ENCODE data around the gene MRGPRD. TPM values are rescaled to one million over a fixed set of nuclear protein-coding genes. Genes with fewer than 3 reads are reported as not detected.

Gene MRGPRD
- total RNA-seq, 1 experiment from 2014 or later = not detected

DNA sequence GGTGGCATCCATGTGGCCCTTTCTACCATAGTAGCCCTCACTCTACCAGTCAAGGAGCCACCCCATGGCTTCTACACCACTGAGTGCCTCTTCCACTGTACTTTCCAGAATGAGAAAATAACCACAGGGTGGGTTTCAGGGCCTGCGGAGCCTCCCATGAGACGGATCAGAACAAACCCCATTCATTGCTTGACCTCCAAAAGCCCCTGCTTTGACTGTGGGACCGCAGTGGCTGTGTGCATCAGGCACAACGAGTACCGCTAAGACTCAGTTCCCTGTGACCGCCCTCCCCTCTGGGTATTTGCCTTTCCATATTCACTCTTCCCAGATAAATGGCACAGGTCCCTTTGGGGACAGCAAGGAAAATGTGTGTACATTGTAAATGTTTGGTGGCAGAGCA, 43.7 kb upstream of the MRGPRD start:
- no peaks in the 10 kb centered on the region for H3F3A ChIP-seq (ENCODE audit: insufficient read depth, low read depth)
- CTCF ChIA-PET = interaction anchor here (0.7 kb wide), 1 partner anchor 20 kb away, joined by 4 read pairs; no protein-coding TSS in a partner anchor
- no peaks in the 10 kb centered on the region for H4K20me1 ChIP-seq (ENCODE audit: insufficient read depth)
- no peaks in the 10 kb centered on the region for H3K79me2 ChIP-seq (ENCODE audit: low read depth)
- intact Hi-C loops (cut with micrococcal nuclease; ENCODE audit: unreplicated experiment) = no loop called here
- H3K9me3 ChIP-seq (ENCODE audit: insufficient read depth, low read depth) = no peaks in the 10 kb centered on the region
- no peak overlapping the region for H2AFZ ChIP-seq
- POLR2A ChIA-PET (ENCODE audit: unreplicated experiment) = no interaction called here
- no TSS peak for BruUV-seq (replicated peaks)
- H3K9me2 ChIP-seq (ENCODE audit: insufficient read depth) = no peaks in the 10 kb centered on the region
- no peak for DNase-seq
- H3K4me3 ChIP-seq = no peak overlapping the region
- H3K4me1 ChIP-seq (replicated peaks; ENCODE audit: insufficient read depth) = no peaks in the 10 kb centered on the region
- H3K4me2 ChIP-seq = no peak overlapping the region
- TF ChIP-seq, protein P1, sequence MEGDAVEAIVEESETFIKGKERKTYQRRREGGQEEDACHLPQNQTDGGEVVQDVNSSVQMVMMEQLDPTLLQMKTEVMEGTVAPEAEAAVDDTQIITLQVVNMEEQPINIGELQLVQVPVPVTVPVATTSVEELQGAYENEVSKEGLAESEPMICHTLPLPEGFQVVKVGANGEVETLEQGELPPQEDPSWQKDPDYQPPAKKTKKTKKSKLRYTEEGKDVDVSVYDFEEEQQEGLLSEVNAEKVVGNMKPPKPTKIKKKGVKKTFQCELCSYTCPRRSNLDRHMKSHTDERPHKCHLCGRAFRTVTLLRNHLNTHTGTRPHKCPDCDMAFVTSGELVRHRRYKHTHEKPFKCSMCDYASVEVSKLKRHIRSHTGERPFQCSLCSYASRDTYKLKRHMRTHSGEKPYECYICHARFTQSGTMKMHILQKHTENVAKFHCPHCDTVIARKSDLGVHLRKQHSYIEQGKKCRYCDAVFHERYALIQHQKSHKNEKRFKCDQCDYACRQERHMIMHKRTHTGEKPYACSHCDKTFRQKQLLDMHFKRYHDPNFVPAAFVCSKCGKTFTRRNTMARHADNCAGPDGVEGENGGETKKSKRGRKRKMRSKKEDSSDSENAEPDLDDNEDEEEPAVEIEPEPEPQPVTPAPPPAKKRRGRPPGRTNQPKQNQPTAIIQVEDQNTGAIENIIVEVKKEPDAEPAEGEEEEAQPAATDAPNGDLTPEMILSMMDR (conservative IDR thresholded peaks at IDR 0.05) = no peak
- TF ChIP-seq EZH2 (IDR thresholded peaks at IDR 0.05; ENCODE audit: low read depth) = no peak
- no peak overlapping the region for H3K27ac ChIP-seq
- H3K36me3 ChIP-seq (ENCODE audit: low read depth) = no peaks in the 10 kb centered on the region
- H3K27me3 ChIP-seq (ENCODE audit: insufficient read depth, low read depth) = no peaks in the 10 kb centered on the region

DNA sequence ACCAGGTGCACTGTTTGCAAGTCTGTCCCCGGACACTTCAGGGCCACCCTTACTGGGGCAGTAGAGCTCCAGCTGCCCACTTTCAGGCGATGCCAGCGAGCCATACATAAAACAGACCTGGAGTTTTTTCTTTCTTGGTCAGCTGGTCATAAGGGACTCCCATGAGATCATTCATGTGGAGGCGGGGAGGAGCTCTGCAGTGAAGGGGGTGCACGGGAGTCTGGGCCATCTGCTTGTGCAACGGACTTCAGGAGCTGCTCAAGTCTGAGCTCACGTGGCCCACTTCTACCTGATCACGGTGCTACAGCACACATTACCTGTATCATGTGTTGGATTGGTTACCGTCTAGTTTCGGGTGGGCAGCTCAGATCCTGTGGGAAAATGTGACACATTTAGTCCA, 41.5 kb upstream of the MRGPRD start:
- Histone ChIP-seq H3K36me3 (ENCODE audit: low read depth) (no peaks in the 10 kb centered on the region), H3K9me3 (ENCODE audit: insufficient read depth, low read depth) (no peaks in the 10 kb centered on the region), H3K4me2 (no peak overlapping the region), H3K4me3 (no peak overlapping the region), H3F3A (ENCODE audit: insufficient read depth, low read depth) (no peaks in the 10 kb centered on the region), H3K27ac (no peak overlapping the region), H3K27me3 (ENCODE audit: insufficient read depth, low read depth) (peaks cover 10% of the 10 kb centered on the region; the same call in 1 of the 2 replicates), H2AFZ (no peak overlapping the region), H4K20me1 (ENCODE audit: insufficient read depth) (no peaks in the 10 kb centered on the region), H3K79me2 (ENCODE audit: low read depth) (no peaks in the 10 kb centered on the region), H3K4me1 (replicated peaks; ENCODE audit: insufficient read depth) (no peaks in the 10 kb centered on the region), H3K9me2 (ENCODE audit: insufficient read depth) (no peaks in the 10 kb centered on the region)
- no peak for DNase-seq
- POLR2A ChIA-PET (ENCODE audit: unreplicated experiment) = no interaction called here
- CTCF ChIA-PET = no interaction called here
- TF ChIP-seq, protein P1 (conservative IDR thresholded peaks at IDR 0.05) = no peak
- TF ChIP-seq EZH2 (IDR thresholded peaks at IDR 0.05; ENCODE audit: low read depth) = no peak
- intact Hi-C loops (cut with micrococcal nuclease; ENCODE audit: unreplicated experiment) = no loop called here
- no TSS peak for BruUV-seq (replicated peaks)

- Histone ChIP-seq H3K27ac (no peak overlapping the region), H3K36me3 (ENCODE audit: low read depth) (no peaks in the 10 kb centered on the region), H3K9me3 (ENCODE audit: insufficient read depth, low read depth) (no peaks in the 10 kb centered on the region), H3K4me1 (replicated peaks; ENCODE audit: insufficient read depth) (no peaks in the 10 kb centered on the region), H3K79me2 (ENCODE audit: low read depth) (no peaks in the 10 kb centered on the region), H3K4me3 (no peak overlapping the region), H3K27me3 (ENCODE audit: insufficient read depth, low read depth) (peaks cover 15% of the 10 kb centered on the region; the same call in 1 of the 2 replicates), H4K20me1 (ENCODE audit: insufficient read depth) (no peaks in the 10 kb centered on the region), H3K9me2 (ENCODE audit: insufficient read depth) (no peaks in the 10 kb centered on the region), H2AFZ (no peak overlapping the region), H3F3A (ENCODE audit: insufficient read depth, low read depth) (no peaks in the 10 kb centered on the region), H3K4me2 (no peak overlapping the region)
- intact Hi-C loops (cut with micrococcal nuclease; ENCODE audit: unreplicated experiment) = no loop called here
- no peak for TF ChIP-seq EZH2 (IDR thresholded peaks at IDR 0.05; ENCODE audit: low read depth)
- TF ChIP-seq, protein P1 (conservative IDR thresholded peaks at IDR 0.05) = no peak
- no peak for DNase-seq
- CTCF ChIA-PET = no interaction called here
- POLR2A ChIA-PET (ENCODE audit: unreplicated experiment) = interaction anchor here (0.7 kb wide), 1 partner anchor 10 kb away, joined by 7 read pairs; no protein-coding TSS in a partner anchor
- no TSS peak for BruUV-seq (replicated peaks)
Measured at GRCh38 chr11:69018924-69019323, 38.1 kb upstream of the MRGPRD start.

Data from PC-9 (cell line).